SK-N-MC (cell line): Measurements from ENCODE around the gene EFNA3.

ENCODE experiments used
- EZH2 ChIP-seq: fragments of 200-600 bp; sonication (generic); IDR thresholded peaks from one replicate; pipeline ENCODE4 v1.6.1; 2017; ENCODE audit warnings: antibody characterized with exemption
- POLR2AphosphoS5 ChIP-seq: IDR thresholded peaks from 2 replicates; pipeline ENCODE4 v1.6.1; 2012; ENCODE audit warnings: mild to moderate bottlenecking, low read depth, low read length, borderline replicate concordance

DNA sequence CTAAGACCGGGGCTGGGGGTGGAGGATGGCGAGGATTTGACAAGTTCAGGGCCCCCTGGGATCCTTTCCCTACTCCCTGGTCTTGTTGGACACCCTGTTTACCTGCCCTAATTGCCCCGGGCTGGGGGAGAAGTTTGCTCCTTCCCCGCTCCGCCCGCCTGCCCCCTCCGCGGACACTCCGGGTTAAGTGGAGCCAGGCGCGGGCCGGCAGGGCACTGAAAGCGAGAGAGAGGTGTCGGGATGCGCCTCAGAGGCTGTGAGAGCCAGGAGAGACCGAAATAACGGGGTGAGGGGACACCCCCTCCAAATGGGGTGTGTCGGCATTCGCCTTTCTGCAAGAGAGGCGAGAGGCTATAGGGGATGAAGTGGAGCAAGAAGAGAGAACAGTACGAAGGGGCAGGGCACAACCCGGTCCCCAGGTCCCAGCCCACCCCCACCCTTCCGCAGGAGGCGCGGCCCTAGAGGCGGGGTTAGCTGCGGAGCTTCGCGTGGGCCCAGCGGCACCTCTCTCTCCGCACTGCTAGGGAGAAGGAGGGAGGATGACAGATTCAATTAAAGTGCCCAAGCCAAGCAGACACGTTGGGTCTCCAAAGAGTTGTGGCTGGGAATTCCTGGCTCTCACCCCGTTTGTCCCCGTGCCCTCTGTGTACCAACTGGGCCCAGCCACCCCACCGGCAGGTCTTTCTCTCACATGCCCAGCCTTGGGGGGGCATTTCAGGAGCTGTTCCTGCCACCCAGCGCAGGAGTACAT lies 3.8 kb downstream of the EFNA3 start:
- TF ChIP-seq POLR2AphosphoS5, result no peak
- TF ChIP-seq EZH2, result no peak
